PC-9 (cell line): Measurements from ENCODE around the gene BRINP2. TPM values are rescaled to one million over a fixed set of nuclear protein-coding genes. Genes with fewer than 3 reads are reported as not detected.

Experiments
- BruUV-seq: library from RNA; stranded (reverse); fragments of 400-500 nt; replicated peaks from 2 replicates; lab custom pipeline; 2021; lab: Mats Ljungman, UMichigan
- CTCF ChIA-PET: fragments of 300-600 bp; sonication (Branson Sonifier 250); formaldehyde crosslinking; loops from one replicate; lab custom pipeline; 2022; ENCODE audit warnings: antibody characterized with exemption; lab: Charles Lee
- POLR2A ChIA-PET: fragments of 300-600 bp; sonication (Branson Sonifier 250); formaldehyde crosslinking; loops from one replicate; lab custom pipeline; 2022; ENCODE audit warnings: antibody characterized with exemption; ENCODE audit not compliant: unreplicated experiment; lab: Charles Lee
- DNase-seq, 2 experiments: peaks; one replicate each; pipeline versions ENCODE4 v3.0.0 to v3.0.0-alpha.2; 2015 to 2022; ENCODE audit warnings: mixed read lengths in 1 of 2
- H2AFZ ChIP-seq: fragments of 200-600 bp; sonication (generic); 2 replicates; pipeline ENCODE4 v1.8.1; 2017; ENCODE audit warnings: antibody characterized with exemption
- H3F3A ChIP-seq: fragments of 200-600 bp; sonication (generic); 2 replicates; pipeline ENCODE4 v1.8.1; 2017; ENCODE audit warnings: antibody characterized with exemption, mild to moderate bottlenecking, low read depth; ENCODE audit not compliant: insufficient read depth
- H3K27ac ChIP-seq: fragments of 200-600 bp; sonication (generic); 2 replicates; pipeline ENCODE4 v1.6.1; 2016; ENCODE audit warnings: mixed run types
- H3K27me3 ChIP-seq: fragments of 200-600 bp; sonication (generic); 2 replicates; pipeline ENCODE4 v1.6.1; 2016; ENCODE audit warnings: low read depth, mixed run types; ENCODE audit not compliant: insufficient read depth
- H3K36me3 ChIP-seq: fragments of 200-600 bp; sonication (generic); 2 replicates; pipeline ENCODE4 v1.6.1; 2016; ENCODE audit warnings: low read depth, mixed run types
- H3K4me1 ChIP-seq: fragments of 200-600 bp; sonication (generic); replicated peaks from 2 replicates; pipeline ENCODE4 v1.6.1; 2016; ENCODE audit warnings: mixed run types; ENCODE audit not compliant: insufficient read depth
- H3K4me2 ChIP-seq: fragments of 200-600 bp; sonication (generic); 2 replicates; pipeline ENCODE4 v1.6.1; 2017; ENCODE audit warnings: mixed run types
- H3K4me3 ChIP-seq: fragments of 200-600 bp; sonication (generic); 2 replicates; pipeline ENCODE4 v1.6.1; 2016; ENCODE audit warnings: mixed run types
- H3K79me2 ChIP-seq: fragments of 200-600 bp; sonication (generic); 2 replicates; pipeline ENCODE4 v1.6.1; 2017; ENCODE audit warnings: low read depth, mixed run types
- H3K9me2 ChIP-seq: fragments of 200-600 bp; sonication (generic); 2 replicates; pipeline ENCODE4 v1.8.1; 2017; ENCODE audit warnings: mild to moderate bottlenecking; ENCODE audit not compliant: insufficient read depth
- H3K9me3 ChIP-seq: fragments of 200-600 bp; sonication (generic); 2 replicates; pipeline ENCODE4 v1.8.1; 2016; ENCODE audit warnings: low read depth; ENCODE audit not compliant: insufficient read depth
- H4K20me1 ChIP-seq: fragments of 200-600 bp; sonication (generic); 2 replicates; pipeline ENCODE4 v1.8.1; 2017; ENCODE audit not compliant: insufficient read depth
- CTCF ChIP-seq: fragments of 200-600 bp; sonication (generic); conservative IDR thresholded peaks from 2 replicates; pipeline ENCODE4 v1.6.1; 2017; ENCODE audit warnings: mixed run types, antibody characterized with exemption, mild to moderate bottlenecking, moderate library complexity
- EZH2 ChIP-seq: fragments of 200-600 bp; sonication (generic); IDR thresholded peaks from 2 replicates; pipeline ENCODE4 v1.8.0; 2017; ENCODE audit warnings: antibody characterized with exemption, low read depth
- intact Hi-C: fragments of 100-400 bp; cut with micrococcal nuclease; formaldehyde crosslinking; loops from one replicate; pipeline ENCODE4 v1.10.0; 2022; ENCODE audit not compliant: unreplicated experiment
- total RNA-seq: library from RNA; stranded (reverse); gene quantifications from 2 replicates; pipeline ENCODE4 v1.2.3, GENCODE V29; 2021

BRINP2 gene
- total RNA-seq, 1 experiment from 2014 or later = not detected

GRCh38 chr1:177190308-177190970, 19.7 kb downstream of the BRINP2 start:
- POLR2A ChIA-PET = no interaction called here
- Histone ChIP-seq H3K9me2 (no peaks in the 10 kb centered on the region), H3K79me2 (no peaks in the 10 kb centered on the region), H2AFZ (no peak overlapping the region), H3K4me3 (no peak overlapping the region), H4K20me1 (no peaks in the 10 kb centered on the region), H3F3A (no peaks in the 10 kb centered on the region), H3K9me3 (no peaks in the 10 kb centered on the region), H3K4me2 (no peak overlapping the region), H3K4me1 (no peaks in the 10 kb centered on the region), H3K36me3 (no peaks in the 10 kb centered on the region), H3K27ac (no peak overlapping the region), H3K27me3 (no peaks in the 10 kb centered on the region)
- CTCF ChIA-PET = no interaction called here
- BruUV-seq = no TSS peak
- no peak for DNase-seq
- TF ChIP-seq CTCF (no peak), EZH2 (no peak)
- intact Hi-C loops = no loop called here

GRCh38 chr1:177198243-177198642, 27.5 kb downstream of the BRINP2 start:
- no TSS peak for BruUV-seq
- no peak overlapping the region for H3K4me3 ChIP-seq
- no peak overlapping the region for H2AFZ ChIP-seq
- H3K27ac ChIP-seq = no peak overlapping the region
- no peaks in the 10 kb centered on the region for H3K4me1 ChIP-seq
- no peaks in the 10 kb centered on the region for H3K9me2 ChIP-seq
- H3K36me3 ChIP-seq = no peaks in the 10 kb centered on the region
- no peak for DNase-seq
- no peaks in the 10 kb centered on the region; the same call in 1 of the 2 replicates for H3K27me3 ChIP-seq
- H3K9me3 ChIP-seq = no peaks in the 10 kb centered on the region
- CTCF ChIA-PET = no interaction called here
- H4K20me1 ChIP-seq = no peaks in the 10 kb centered on the region
- POLR2A ChIA-PET = no interaction called here
- no peaks in the 10 kb centered on the region for H3K79me2 ChIP-seq
- H3F3A ChIP-seq = no peaks in the 10 kb centered on the region
- no peak overlapping the region for H3K4me2 ChIP-seq
- intact Hi-C loops = no loop called here
- TF ChIP-seq EZH2 = no peak

- H3F3A ChIP-seq = no peaks in the 10 kb centered on the region
- H3K4me2 ChIP-seq = no peak overlapping the region
- H2AFZ ChIP-seq = no peak overlapping the region
- intact Hi-C loops = no loop called here
- H3K36me3 ChIP-seq = no peaks in the 10 kb centered on the region
- no peak for DNase-seq
- BruUV-seq = no TSS peak
- H3K4me3 ChIP-seq = no peak overlapping the region
- H4K20me1 ChIP-seq = no peaks in the 10 kb centered on the region
- ChIA-PET CTCF (no interaction called here), POLR2A (no interaction called here)
- H3K4me1 ChIP-seq = no peaks in the 10 kb centered on the region
- no peaks in the 10 kb centered on the region for H3K9me2 ChIP-seq
- no peaks in the 10 kb centered on the region for H3K9me3 ChIP-seq
- no peaks in the 10 kb centered on the region; the same call in 1 of the 2 replicates for H3K27me3 ChIP-seq
- TF ChIP-seq EZH2 (no peak), CTCF (no peak)
- no peak overlapping the region for H3K27ac ChIP-seq
- H3K79me2 ChIP-seq = no peaks in the 10 kb centered on the region
These were observed 29.5 kb downstream of the BRINP2 start for GRCh38 chr1:177200290-177200689.
